ENCODE results near the gene VGF. TPM values are rescaled to one million over a fixed set of nuclear protein-coding genes. Genes with fewer than 3 reads are reported as not detected.
A peak's percentile ranks its signal among the peaks of the same experiment; 100 is the strongest.
"Not testable (repeated sequence)": the region's sequence is repeated elsewhere in the genome, so short reads cannot be mapped to it uniquely, and the experiment has no call there.

The VGF gene
- total RNA-seq: not detected
- long read RNA-seq, donor 1: 0 reads
- long read RNA-seq, donor 2: 0 reads

GRCh38 chr7:101165075-101165957, at the start of gene VGF:
VGF (minus strand) TSS chr7:101165569; CDS start chr7:101164843, 726 bp downstream.
- DNase-seq (ENCODE audit: low spot score): peak; percentile 98

GRCh38 chr7:101212014-101212413, 46.6 kb upstream of the VGF start:
- intact Hi-C loops (cut with DNase I): no loop called here
- no peak for DNase-seq (ENCODE audit: low spot score)

More at GRCh38 chr7:101165075-101165957, at the start of gene VGF:
- intact Hi-C loops (cut with DNase I): loop anchor here in 1 of 2 donors (10.0 kb wide), 1 partner anchor 109 kb away; no protein-coding TSS in a partner anchor

GRCh38 chr7:101211501-101211900, 46.1 kb upstream of the VGF start:
- DNase-seq (ENCODE audit: low spot score): no peak
- intact Hi-C loops (cut with DNase I): no loop called here

- intact Hi-C loops (cut with DNase I): no loop called here
- no peak for DNase-seq (ENCODE audit: low spot score)
Measured at GRCh38 chr7:101210143-101210542, 44.8 kb upstream of the VGF start.

GRCh38 chr7:101208794-101209193, 43.4 kb upstream of the VGF start:
- no peak for DNase-seq (ENCODE audit: low spot score)
- intact Hi-C loops (cut with DNase I): no loop called here

GRCh38 chr7:101207459-101207858, 42.1 kb upstream of the VGF start:
- intact Hi-C loops (cut with DNase I): no loop called here

GRCh38 chr7:101206665-101207042, 41.3 kb upstream of the VGF start:
- intact Hi-C loops (cut with DNase I): no loop called here
- no peak for DNase-seq (ENCODE audit: low spot score)

More at GRCh38 chr7:101207459-101207858, 42.1 kb upstream of the VGF start:
- no peak for DNase-seq (ENCODE audit: low spot score)

GRCh38 chr7:101205901-101206664, 40.7 kb upstream of the VGF start:
- intact Hi-C loops (cut with DNase I): no loop called here

GRCh38 chr7:101203740-101204738, 38.7 kb upstream of the VGF start:
- intact Hi-C loops (cut with DNase I): not testable (repeated sequence)

More at GRCh38 chr7:101205901-101206664, 40.7 kb upstream of the VGF start:
- no peak for DNase-seq (ENCODE audit: low spot score)

GRCh38 chr7:101202603-101202918, 37.2 kb upstream of the VGF start:
- no peak for DNase-seq (ENCODE audit: low spot score)
- intact Hi-C loops (cut with DNase I): no loop called here

More at GRCh38 chr7:101203740-101204738, 38.7 kb upstream of the VGF start:
- not testable (repeated sequence) for DNase-seq (ENCODE audit: low spot score)

GRCh38 chr7:101201695-101202602, 36.6 kb upstream of the VGF start:
- intact Hi-C loops (cut with DNase I): no loop called here

GRCh38 chr7:101200862-101201599, 35.7 kb upstream of the VGF start, which contains the start of gene MOGAT3:
MOGAT3 (minus strand) TSS chr7:101201036; CDS start chr7:101200854, 182 bp downstream.
- no peak for DNase-seq (ENCODE audit: low spot score)
- intact Hi-C loops (cut with DNase I): no loop called here

More at GRCh38 chr7:101201695-101202602, 36.6 kb upstream of the VGF start:
- no peak for DNase-seq (ENCODE audit: low spot score)

- intact Hi-C loops (cut with DNase I): no loop called here
Measured at GRCh38 chr7:101200504-101200861, 35.1 kb upstream of the VGF start.

GRCh38 chr7:101199522-101199921, 34.2 kb upstream of the VGF start:
- DNase-seq (ENCODE audit: low spot score): not testable (repeated sequence)
- intact Hi-C loops (cut with DNase I): loop anchor here in 1 of 2 donors (10.0 kb wide), 2 partner anchors 55 to 115 kb away; partner anchors contain the start of gene TRIM56

More at GRCh38 chr7:101200504-101200861, 35.1 kb upstream of the VGF start:
- no peak for DNase-seq (ENCODE audit: low spot score)

GRCh38 chr7:101198476-101198875, 33.1 kb upstream of the VGF start:
- no peak for DNase-seq (ENCODE audit: low spot score)
- intact Hi-C loops (cut with DNase I): loop anchor here in 1 of 2 donors (10.0 kb wide), 2 partner anchors 54 to 114 kb away; partner anchors contain the start of gene TRIM56

GRCh38 chr7:101197991-101198390, 32.6 kb upstream of the VGF start:
- intact Hi-C loops (cut with DNase I): loop anchor here in 1 of 2 donors (10.0 kb wide), 2 partner anchors 53 to 113 kb away; partner anchors contain the start of gene TRIM56
- no peak for DNase-seq (ENCODE audit: low spot score)

GRCh38 chr7:101195884-101196283, 30.5 kb upstream of the VGF start:
- no peak for DNase-seq (ENCODE audit: low spot score)
- intact Hi-C loops (cut with DNase I): loop anchor here in 1 of 2 donors (10.0 kb wide), 2 partner anchors 51 to 111 kb away; partner anchors contain the start of gene TRIM56
